Measurements from ENCODE around the gene CAST.

Gene CAST

GRCh38 chr5:96673127-96673526 is 11.0 kb downstream of the CAST start:
- no peak for DNase-seq (ENCODE audit: low read depth in 2 of 2)

- DNase-seq (ENCODE audit: low read depth in 2 of 2) = no peak
Measured at GRCh38 chr5:96675882-96676281, 13.7 kb downstream of the CAST start.

- DNase-seq (ENCODE audit: low read depth in 2 of 2) = no peak
Measured at GRCh38 chr5:96677496-96677895, 15.3 kb downstream of the CAST start.

- no peak for DNase-seq (ENCODE audit: low read depth in 2 of 2)
Measured at GRCh38 chr5:96679293-96679692, 17.1 kb downstream of the CAST start.

- no peak for DNase-seq (ENCODE audit: low read depth in 2 of 2)
Measured at GRCh38 chr5:96680759-96681470, 18.7 kb downstream of the CAST start.

- DNase-seq (ENCODE audit: low read depth in 2 of 2) = no peak
Measured at GRCh38 chr5:96683392-96683791, 21.2 kb downstream of the CAST start.

GRCh38 chr5:96683810-96684209 is 21.6 kb downstream of the CAST start:
- no peak for DNase-seq (ENCODE audit: low read depth in 2 of 2)

- no peak for DNase-seq (ENCODE audit: low read depth in 2 of 2)
Measured at GRCh38 chr5:96687080-96687479, 24.9 kb downstream of the CAST start.

GRCh38 chr5:96687812-96688453 is 25.8 kb downstream of the CAST start:
- DNase-seq (ENCODE audit: low read depth in 2 of 2) = no peak

GRCh38 chr5:96690861-96691260 is 28.7 kb downstream of the CAST start:
- no peak for DNase-seq (ENCODE audit: low read depth in 2 of 2)

GRCh38 chr5:96691503-96692303 is 29.5 kb downstream of the CAST start:
- no peak for DNase-seq (ENCODE audit: low read depth in 2 of 2)

- no peak for DNase-seq (ENCODE audit: low read depth in 2 of 2)
Measured at GRCh38 chr5:96692441-96692840, 30.3 kb downstream of the CAST start.

- no peak for DNase-seq (ENCODE audit: low read depth in 2 of 2)
Measured at GRCh38 chr5:96699186-96699820, 37.1 kb downstream of the CAST start.

- peak; percentile 72 to 79 for DNase-seq (ENCODE audit: low read depth in 2 of 2)
Measured at GRCh38 chr5:96702503-96703383, 40.6 kb downstream of the CAST start.

- DNase-seq (ENCODE audit: low read depth in 2 of 2) = peak in 1 of 2 donors; percentile 43
Measured at GRCh38 chr5:96703384-96703920, 41.3 kb downstream of the CAST start.

GRCh38 chr5:96703995-96704394 is 41.8 kb downstream of the CAST start:
- no peak for DNase-seq (ENCODE audit: low read depth in 2 of 2)

GRCh38 chr5:96706433-96707111 is 44.4 kb downstream of the CAST start:
- no peak for DNase-seq (ENCODE audit: low read depth in 2 of 2)

GRCh38 chr5:96708600-96708999 is 46.4 kb downstream of the CAST start:
- no peak for DNase-seq (ENCODE audit: low read depth in 2 of 2)

GRCh38 chr5:96709152-96709821 is 47.1 kb downstream of the CAST start:
- no peak for DNase-seq (ENCODE audit: low read depth in 2 of 2)

Data from stimulated activated CD8-positive, alpha-beta memory T cell treated with anti-CD3 and anti-CD28 coated beads, Interleukin-15, amount 100 ng/mL, for 4 hours (primary cell).